ENCODE results near the gene CREB1. TPM values are rescaled to one million over a fixed set of nuclear protein-coding genes. Genes with fewer than 3 reads are reported as not detected.

CREB1 gene
- total RNA-seq, 4 donors from 2014 or later = 41.9 to 56.1 (median 51.9) TPM

Other genes with a start within 250 kb of the CREB1 start
- 10 to 100 TPM in 3 of 4 donors, under 1 TPM in 1; 0.60 to 25.4 (median 17.7) TPM for gene METTL21A, start 95.4 kb downstream of the CREB1 start, total RNA-seq
- 10 to 100 TPM; 30.0 to 99.5 (median 31.7) TPM for gene CCNYL1, start 181.7 kb downstream of the CREB1 start, total RNA-seq
- gene FZD5, start 239.9 kb downstream of the CREB1 start, total RNA-seq = 100 to 1,000 TPM in 3 of 4 donors, 10 to 100 TPM in 1; 70.3 to 150 (median 141) TPM